Measurements from ENCODE around the gene CLTCL1. TPM values are rescaled to one million over a fixed set of nuclear protein-coding genes. Genes with fewer than 3 reads are reported as not detected.

CLTCL1 gene
- total RNA-seq, 1 donor from 2014 or later = 4.3 TPM

DNA sequence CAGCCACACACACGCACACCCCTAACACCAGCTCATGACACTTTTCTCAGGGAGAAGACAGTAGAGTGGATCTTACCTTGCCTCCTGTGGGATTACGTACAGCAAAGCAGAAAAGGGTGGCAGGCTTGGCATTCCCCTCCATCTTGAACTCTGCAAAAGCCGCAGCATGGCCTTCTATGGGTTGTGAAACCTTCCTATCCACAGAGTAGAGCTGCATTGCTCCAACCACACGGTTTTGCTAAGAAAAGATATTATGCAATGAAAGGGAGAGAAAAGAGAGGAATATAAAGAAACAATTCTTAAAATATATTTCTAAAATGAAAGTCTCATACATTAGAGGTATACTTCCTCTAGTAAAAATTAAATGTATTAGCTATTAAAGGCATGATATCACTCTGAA is 48.8 kb downstream of the CLTCL1 start:
- no peak for DNase-seq (ENCODE audit: low read depth)

DNA sequence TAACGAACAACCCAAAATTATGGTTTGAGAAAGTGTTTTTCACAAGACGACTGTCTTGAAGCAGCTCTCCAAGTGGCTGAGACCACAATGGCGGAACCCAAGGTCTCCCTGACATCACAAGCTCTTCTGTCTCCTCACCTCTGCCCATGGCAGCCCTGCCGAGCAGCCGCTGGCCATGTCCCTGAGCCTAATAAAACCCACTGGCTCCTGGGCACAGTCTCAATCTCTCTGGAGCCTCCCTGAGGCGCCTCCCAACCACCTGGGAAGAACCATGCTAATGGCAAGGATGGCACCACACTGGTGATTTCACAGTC is 50.0 kb downstream of the CLTCL1 start:
- TF ChIP-seq, protein P1, sequence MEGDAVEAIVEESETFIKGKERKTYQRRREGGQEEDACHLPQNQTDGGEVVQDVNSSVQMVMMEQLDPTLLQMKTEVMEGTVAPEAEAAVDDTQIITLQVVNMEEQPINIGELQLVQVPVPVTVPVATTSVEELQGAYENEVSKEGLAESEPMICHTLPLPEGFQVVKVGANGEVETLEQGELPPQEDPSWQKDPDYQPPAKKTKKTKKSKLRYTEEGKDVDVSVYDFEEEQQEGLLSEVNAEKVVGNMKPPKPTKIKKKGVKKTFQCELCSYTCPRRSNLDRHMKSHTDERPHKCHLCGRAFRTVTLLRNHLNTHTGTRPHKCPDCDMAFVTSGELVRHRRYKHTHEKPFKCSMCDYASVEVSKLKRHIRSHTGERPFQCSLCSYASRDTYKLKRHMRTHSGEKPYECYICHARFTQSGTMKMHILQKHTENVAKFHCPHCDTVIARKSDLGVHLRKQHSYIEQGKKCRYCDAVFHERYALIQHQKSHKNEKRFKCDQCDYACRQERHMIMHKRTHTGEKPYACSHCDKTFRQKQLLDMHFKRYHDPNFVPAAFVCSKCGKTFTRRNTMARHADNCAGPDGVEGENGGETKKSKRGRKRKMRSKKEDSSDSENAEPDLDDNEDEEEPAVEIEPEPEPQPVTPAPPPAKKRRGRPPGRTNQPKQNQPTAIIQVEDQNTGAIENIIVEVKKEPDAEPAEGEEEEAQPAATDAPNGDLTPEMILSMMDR (conservative IDR thresholded peaks at IDR 0.05; ENCODE audit: low read depth, low read length) = no peak
- no peak for DNase-seq (ENCODE audit: low read depth)

More for the DNA sequence above, 48.8 kb downstream of the CLTCL1 start:
- TF ChIP-seq, protein P1 (conservative IDR thresholded peaks at IDR 0.05; ENCODE audit: low read depth, low read length) = no peak
- H3K4me3 ChIP-seq (ENCODE audit: low read depth, low read length) = no peak overlapping the region

DNA sequence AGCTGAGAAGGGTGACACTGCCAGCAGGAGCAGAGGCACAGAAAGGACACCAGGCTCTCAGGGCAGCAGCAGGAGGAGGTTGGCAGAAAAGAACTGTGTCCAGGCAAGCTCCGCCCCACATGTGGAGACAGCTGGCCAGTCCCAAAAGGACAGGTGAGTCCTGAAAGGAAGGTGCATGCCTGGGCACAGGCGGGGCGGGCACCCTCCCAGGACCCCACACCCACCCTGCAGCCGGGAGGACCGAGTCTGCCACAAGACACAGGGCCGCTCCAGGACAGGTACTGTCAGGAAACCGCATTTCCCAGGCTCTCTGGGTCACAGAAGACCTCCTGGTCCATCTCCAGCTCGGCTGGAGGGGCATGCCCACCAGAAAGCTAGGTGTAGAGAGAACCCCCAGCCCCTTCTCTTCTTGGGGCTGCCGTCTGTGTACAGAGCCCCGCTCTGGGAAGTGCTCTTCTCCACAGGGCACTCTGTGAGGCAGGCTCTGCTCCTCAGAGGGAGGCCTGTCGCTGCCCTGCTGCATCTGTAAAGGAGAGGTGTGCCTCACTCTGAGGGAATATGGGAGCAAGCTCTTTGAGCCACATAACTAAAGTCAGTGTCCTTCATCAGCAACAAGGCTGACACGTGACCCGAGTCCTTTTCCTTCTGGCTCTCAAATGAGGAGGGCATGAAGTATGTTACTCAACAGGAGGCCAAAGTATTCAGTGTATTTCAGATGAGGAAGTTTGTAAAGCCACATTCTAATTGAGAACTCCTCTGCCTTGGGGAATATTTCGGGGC is 50.5 kb downstream of the CLTCL1 start:
- H3K4me3 ChIP-seq (ENCODE audit: low read depth, low read length) = no peak overlapping the region
- TF ChIP-seq, protein P1 (conservative IDR thresholded peaks at IDR 0.05; ENCODE audit: low read depth, low read length) = no peak
- no peak for DNase-seq (ENCODE audit: low read depth)

More for the DNA sequence above, 50.0 kb downstream of the CLTCL1 start:
- no peak overlapping the region for H3K4me3 ChIP-seq (ENCODE audit: low read depth, low read length)

- no peak for DNase-seq (ENCODE audit: low read depth)
- TF ChIP-seq, protein P1 (conservative IDR thresholded peaks at IDR 0.05; ENCODE audit: low read depth, low read length) = no peak
- no peak overlapping the region for H3K4me3 ChIP-seq (ENCODE audit: low read depth, low read length)
These were observed 52.1 kb downstream of the CLTCL1 start for GRCh38 chr22:19239464-19239863.

DNA sequence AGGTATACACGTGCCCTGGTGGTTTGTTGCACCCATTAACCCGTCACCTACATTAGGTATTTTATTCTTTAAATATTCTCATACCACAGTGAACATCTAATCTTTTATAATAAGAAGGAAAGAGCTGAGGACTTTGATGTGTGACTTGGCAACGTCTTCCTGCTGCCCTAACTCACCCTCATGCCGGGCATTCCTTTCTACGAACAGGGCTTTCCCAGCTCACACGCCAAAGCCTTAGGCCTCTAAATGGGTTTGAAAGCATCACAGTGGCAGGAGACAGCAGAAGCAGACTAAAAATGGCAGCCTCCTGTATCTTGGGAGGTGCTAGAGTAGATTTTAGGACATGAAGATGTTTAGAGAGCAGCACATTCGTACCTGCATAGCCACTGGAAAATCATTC is 52.6 kb downstream of the CLTCL1 start:
- TF ChIP-seq, protein P1 (conservative IDR thresholded peaks at IDR 0.05; ENCODE audit: low read depth, low read length) = no peak
- no peak overlapping the region for H3K4me3 ChIP-seq (ENCODE audit: low read depth, low read length)
- DNase-seq (ENCODE audit: low read depth) = no peak

DNA sequence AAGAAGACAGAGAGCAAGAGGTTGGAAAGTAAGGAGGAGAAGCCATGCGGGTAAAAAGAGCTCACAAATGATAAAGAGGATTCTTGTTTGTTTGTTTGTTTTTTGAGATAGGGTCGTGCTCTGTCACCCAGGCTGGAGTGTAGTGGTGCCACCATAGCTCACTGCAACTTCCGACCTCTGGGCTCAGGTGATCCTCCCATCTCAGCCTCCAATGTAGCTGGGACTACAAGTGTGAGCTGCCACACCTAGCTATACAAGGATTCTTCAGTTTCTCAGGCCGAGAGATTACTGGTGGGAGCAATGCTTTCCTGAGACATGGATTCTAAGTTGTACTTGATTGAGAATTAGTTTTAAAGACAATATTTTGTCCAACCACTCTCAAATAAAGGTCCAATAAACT is 55.6 kb downstream of the CLTCL1 start:
- no peak overlapping the region for H3K4me3 ChIP-seq (ENCODE audit: low read depth, low read length)
- DNase-seq (ENCODE audit: low read depth) = no peak
- TF ChIP-seq, protein P1 (conservative IDR thresholded peaks at IDR 0.05; ENCODE audit: low read depth, low read length) = no peak
